GM04503 (cell line): ENCODE measurements around the gene TBC1D3G.
"Not testable (repeated sequence)": the region's sequence is repeated elsewhere in the genome, so short reads cannot be mapped to it uniquely, and the experiment has no call there.

ENCODE experiments used
- DNase-seq: peaks from one replicate; pipeline ENCODE4 v3.0.0-alpha.2; 2012; ENCODE audit warnings: low read depth

The TBC1D3G gene

DNA sequence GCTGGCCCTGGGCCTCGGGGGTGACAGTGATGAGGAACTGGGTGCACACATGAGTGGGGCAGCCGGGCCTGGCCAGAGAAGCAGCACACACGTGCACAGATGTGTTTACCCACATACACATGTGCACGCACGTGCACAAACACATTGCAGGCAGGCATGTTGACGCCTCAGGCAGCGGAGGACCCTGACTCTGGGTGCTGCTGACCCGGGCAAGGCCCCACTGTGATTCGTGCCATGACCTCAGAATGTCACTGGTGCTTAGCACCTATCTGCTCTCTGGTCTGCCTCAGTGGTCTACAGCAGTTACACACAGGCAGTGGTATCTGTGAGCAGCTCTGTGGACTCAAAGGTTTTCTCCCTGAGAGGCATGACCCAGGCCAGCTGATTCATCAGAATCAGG lies at the start of gene TBC1D3G:
Gene TBC1D3G (plus strand): TSS at position 301 of the 400 bp plus-strand sequence. CDS start 1,528 bp downstream, outside the sequence.
- not testable (repeated sequence) for DNase-seq

DNA sequence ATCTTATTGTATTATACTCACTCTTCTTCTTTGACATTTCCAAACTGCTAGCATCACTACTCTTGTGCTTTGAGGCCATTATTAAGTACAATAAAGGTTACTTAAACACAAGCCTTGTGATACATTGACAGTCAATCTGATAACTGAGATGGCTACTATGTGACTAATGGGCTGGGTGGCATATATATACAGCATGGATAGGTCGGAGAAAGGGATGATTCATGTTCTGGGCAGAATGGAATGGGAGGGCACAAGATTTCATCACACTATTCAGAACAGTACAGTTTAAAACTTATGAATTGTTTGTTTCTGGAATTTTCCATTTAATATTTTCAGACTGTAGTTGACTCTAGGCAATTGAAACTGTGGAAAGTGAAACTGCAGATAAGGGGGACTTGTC lies 40.4 kb upstream of the TBC1D3G start:
- DNase-seq, result not testable (repeated sequence)

DNA sequence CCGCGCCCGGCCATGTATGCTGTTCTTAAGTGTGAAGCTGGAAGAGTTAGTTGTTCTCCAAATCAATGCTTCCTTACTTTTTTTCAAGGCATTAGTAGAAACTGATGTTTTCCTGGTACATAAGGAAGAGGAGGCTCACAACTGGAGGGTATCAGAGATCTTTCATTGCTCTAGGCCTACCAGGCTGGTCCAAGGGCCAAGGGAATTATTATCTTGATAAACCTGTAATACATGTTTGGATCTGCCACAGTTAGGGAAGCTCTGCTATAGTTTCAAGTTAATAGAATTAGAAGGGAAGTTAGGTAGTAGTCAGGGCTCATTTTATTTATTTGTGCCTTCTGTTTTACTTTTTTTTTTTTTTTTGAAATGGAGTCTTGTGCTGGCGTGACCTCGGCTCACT lies 39.5 kb upstream of the TBC1D3G start:
- not testable (repeated sequence) for DNase-seq

DNA sequence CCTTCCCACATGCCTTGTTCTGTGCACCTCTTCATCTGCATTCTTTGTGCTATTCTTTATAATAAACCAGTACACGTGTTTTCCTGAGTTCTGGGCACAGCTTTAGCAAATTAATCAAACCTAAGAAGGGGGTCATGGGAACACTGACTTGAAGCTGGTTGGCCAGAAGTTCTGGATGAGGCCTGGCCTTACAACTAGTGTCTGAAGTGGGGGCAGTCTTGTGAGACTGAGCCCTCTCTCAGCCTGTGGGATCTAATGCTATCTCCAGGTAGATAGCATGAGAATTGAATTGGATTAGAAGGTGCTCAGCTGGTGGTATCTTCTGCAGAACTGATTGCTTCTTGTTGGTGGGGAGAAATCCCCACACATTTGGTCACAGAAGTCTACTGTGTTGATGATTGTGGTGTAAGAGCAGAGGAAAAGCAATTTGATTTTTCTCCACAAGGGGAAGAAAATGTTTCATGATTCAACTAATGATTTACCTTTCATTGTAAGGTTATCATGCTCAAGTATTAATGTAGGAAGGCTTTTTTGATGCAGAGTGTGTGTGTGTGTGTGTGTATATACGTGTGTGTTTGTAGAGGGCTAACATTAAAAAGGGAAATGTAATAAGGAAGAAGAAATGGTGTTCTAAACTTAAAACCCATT lies 33.6 kb upstream of the TBC1D3G start:
- DNase-seq, result not testable (repeated sequence)

DNA sequence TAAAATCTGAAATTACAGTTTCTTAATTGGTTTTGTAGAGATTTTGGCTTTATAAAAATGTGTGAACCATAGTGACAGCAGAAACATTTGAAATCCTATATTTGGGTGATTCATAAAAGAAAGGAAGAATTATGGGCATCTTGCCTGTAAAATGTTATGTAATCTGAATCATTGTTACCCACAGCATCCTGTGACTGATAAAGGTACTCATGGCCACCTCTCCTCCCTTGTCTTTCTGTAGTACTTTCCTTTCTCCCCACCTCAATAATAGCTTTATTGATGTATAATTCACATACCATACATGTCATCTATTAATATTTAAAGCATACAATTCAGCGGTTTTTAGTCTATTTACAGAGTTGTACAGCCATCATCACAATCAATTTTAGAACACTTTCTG lies 28.5 kb upstream of the TBC1D3G start:
- DNase-seq, result not testable (repeated sequence)

DNA sequence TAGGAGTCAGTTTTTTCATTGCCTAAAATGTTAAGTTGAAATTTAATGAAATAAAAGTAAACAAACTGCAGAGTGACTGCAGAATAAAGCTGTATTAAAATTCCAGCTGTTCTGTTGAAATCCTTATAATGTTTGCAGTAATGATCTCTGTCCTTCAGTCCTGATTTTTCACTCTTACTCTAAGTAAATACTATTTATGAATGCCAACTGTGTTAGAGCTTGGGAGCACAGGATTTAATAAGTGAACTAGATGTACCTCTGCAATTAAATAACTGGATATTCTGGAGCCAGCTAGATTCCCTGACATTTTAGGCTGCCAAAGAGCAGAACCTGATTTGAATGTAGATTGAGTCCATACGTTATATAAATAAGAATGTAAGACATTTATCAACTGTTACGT lies 7.9 kb upstream of the TBC1D3G start:
- DNase-seq, result not testable (repeated sequence)

DNA sequence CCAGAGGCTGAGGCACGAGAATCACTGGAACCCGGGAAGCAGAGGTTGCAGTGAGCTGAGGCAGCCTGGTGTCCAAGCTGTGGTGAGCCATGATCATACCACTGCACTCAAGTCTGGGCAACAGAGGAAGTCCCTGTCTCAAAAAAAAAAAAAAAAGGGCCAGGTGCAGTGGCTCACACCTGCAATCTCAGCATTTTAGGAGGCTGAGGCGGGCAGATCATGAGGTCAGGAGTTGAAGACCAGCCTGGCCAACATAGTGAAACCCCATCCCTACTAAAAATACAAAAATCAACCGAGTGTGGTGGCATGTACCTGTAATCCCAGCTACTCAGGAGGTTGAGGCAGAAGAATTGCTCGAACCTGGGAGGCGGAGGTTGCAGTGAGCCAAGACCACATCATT lies 38.8 kb downstream of the TBC1D3G start:
- not testable (repeated sequence) for DNase-seq

DNA sequence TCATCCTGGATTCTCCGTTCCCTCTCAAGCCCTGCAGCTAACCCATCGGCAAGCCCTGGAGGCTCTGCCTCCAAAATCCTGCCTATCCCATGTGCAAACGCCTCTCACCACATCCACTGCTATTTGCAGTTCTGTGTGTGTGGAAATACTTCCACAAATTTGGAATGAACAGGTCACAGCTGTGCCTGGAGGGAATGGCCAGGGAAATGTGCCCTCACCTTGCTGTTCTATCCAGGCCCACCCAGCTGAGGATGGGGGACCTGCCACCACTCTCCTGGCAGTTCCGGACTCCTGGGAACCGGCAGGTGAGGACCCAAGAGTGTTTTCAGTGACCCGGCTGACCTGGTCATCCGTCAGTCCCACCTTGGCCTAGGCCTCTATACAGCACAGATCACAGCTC lies 52.3 kb downstream of the TBC1D3G start:
- not testable (repeated sequence) for DNase-seq
